NCI-H2227 (cell line): Measurements from ENCODE around the gene CRABP2.

Source experiments
- DNase-seq: peaks from one replicate; lab custom pipeline; 2025; ENCODE audit not compliant: unreplicated experiment; lab: John Stamatoyannopoulos, UW

Gene CRABP2

DNA sequence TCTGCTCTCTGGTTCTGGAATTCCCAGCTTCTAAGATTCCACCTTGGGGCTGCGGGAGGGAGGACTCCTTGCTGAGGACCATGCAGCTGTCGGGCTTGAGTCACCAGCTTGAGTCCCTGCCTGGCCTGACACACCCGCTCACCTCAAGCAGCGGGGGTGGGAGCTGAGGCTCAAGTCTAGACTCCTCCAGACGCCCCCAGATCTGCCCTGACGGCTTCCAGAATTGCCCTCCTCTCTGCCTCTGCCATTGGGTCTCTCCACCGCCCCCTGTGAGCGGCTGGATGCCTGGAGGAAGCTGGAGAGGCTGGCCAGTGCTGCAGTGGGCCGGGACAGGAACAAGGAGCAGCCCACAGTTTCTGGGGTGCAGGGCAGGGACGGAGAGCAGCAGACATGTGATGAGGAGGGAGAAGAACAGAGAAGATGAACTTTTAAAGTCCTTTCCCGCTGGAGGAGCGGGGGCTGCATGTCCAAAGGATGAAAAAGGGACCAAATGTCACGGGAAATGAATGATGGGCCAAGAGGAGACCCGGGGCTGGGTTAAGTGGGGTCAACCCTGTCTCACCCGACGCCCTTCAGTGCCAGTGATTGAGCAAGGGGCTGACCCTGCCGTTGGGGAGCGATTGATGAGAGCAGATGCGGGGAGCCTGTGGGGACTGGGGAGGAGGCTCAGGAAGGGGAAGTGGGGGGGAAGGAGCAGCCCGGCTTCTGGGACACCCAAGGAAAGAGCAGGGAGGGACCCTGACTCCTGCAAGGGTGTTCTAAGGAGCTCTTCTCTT, 13.5 kb downstream of the CRABP2 start:
- peak; percentile 49 for DNase-seq

DNA sequence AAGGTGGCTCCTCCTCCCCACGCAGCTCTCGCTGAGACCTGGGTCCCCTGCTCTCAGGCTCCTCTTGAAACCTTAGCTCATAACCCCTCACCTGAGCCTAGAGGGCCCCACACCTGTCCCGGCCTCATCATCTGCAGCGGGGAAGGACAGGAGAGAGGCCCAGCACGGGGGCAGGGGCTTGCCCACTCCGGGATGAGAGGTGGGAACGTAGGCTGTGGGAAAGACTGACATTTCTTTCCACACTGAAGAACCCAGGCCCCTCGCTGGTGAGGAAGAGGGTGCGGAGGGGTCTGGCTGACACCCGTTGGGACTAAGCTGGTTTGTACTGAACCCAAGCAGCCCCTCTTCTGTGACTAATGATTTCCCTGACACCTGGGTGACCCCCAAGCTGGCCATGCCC, 14.2 kb downstream of the CRABP2 start:
- no peak for DNase-seq

GRCh38 chr1:156690675-156691036, 14.7 kb downstream of the CRABP2 start:
- no peak for DNase-seq

DNA sequence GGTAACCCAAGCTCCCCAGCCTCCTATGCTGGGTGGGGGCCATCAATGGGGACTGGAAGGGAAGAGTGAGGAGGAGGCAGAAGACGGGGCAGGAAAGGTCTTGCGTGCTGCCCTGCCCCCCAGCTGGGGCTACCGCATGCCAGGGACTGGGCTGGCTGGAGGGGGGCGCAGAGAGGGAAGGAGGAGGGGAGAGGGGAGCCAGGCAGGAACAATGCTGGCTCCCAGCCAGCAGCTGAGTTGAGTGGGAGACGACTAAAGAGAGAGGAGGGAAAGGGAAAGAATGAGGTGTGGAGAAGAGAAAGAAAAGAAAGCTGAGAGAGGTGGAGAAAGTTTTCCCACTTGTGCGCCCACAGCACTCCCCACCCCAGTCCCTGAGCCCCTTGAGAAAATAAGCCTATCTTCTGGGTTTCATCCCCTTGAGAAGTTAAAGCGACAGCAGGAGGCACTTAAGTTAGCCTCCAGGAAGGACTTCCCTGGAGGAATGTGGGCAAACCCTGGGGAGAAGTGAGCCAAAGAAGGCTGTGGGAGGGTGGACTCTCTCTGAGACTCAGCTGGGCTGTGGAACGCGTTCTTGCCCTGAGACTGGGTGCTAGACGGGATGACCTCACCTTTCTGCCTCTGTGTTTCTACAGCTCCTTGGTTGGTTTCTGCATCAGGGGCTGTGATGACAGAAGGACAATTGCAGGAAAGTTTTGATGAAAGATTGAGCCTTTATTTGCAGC, 15.3 kb downstream of the CRABP2 start:
- peak; percentile 46 for DNase-seq

GRCh38 chr1:156689035-156689952, 16.1 kb downstream of the CRABP2 start:
- peak; percentile 92 for DNase-seq

DNA sequence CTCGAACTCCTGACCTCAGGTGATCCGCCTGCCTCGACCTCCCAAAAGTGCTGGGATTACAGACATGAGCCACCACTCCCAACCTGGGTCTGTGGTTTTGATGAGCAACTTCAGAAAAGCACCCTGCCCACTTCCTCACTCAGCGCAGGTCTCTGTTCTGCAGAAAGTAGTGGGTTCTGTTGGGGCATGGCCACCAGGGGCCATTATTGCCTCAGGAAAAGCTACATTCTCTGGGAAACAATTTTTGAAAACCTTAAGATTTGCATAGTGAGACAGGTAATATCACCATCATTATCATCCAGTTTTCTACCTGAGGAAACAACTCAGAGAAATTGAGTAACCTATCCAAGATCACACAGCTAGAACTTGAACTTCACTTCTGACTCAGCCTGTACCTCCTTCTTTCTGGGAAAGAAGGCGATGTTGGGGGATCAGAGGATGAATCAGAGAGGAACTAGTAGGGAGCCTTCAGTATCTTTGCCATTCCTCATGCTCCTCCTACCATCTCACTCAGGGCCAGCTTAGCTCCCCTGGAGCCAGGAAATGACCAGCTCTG, 21.1 kb downstream of the CRABP2 start:
- DNase-seq, result no peak

DNA sequence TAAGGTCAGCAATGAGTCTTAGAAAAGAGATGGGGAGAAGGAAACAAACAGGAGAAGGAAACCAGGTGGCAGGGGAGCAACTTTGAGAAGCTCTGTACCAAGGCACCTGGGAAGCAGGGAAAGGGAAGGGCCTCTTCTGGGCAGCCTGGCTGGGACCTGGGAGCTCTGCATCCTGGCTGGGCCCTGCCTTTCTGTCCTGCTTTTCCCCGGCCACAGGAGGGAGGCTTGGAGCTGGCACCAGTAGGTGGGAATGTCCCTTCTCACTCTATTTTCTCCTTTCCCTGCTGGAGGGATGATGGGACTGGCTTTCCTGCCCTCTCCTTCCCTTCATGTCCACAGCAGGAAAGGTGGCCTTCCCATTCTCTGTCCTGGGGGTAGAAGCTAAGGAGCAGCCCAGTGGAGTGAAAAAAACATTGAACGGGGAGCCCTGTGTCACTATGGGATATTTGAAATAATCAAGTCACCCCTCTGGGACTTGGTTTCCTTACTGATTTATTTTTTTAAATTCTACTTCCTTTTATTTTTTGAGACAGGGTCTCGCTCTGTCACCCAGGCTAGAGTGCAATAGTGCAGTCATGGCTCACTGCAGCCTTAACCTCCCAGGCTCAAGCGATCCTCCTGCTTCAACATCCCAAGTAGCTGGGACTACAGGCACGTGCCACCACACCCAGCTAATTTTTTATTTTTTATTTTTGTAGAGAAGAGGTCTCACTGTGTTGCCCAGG, 23.1 kb downstream of the CRABP2 start:
- no peak for DNase-seq

- no peak for DNase-seq
These were observed 24.0 kb downstream of the CRABP2 start for GRCh38 chr1:156681196-156681960.

GRCh38 chr1:156680056-156680455, 25.3 kb downstream of the CRABP2 start:
- DNase-seq, result no peak

DNA sequence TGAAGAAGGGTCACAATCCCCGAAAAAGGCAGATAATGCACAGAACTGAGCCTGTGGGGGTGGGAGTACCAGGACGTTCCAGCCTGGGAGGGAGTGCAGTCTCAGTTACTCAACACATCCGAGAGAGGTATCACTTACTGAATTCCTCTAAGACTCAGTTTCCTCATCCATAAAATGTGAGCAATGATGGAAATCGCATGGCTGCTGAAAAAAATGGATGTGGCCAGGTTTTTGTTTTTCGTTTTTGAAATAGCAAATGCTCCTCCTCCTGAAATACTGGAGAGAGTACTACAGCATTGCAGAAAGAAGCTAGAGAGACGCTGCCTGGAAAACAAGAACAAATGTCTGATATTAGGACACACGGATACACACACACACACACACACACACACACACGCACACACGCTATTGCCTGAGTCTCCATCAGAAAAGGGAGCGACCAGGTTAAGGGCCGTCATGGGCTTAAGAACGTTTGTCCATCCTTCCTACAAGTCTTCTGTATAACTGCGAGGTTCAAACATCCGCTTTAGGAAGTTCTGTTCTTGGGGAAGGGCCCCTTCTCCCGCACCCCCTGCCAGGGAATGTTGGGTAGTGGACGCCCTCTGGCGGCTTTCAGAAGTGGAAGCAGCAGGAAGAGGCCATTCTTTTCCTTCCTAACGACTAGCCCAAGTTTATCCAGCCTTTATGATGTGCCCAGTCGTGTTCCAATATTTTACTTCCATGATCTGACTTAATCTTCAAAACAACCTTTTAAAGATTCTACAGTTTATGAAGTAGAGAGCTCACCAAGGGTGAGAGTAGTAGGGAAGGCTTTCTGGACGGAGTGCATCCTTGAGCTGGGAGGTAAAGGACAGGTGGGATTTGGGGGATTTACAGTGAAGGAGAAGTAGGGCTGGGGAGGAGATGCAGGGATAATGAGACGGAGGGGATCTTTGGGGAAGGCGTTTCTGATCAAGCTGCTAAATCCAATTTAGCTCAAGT, 27.5 kb downstream of the CRABP2 start:
- peak; percentile 74 for DNase-seq

GRCh38 chr1:156676820-156677615, 28.4 kb downstream of the CRABP2 start, which contains the start of gene NES:
Gene NES (minus strand): TSS chr1:156677407. CDS start chr1:156677264, 143 bp downstream.
- peak; percentile 51 for DNase-seq

DNA sequence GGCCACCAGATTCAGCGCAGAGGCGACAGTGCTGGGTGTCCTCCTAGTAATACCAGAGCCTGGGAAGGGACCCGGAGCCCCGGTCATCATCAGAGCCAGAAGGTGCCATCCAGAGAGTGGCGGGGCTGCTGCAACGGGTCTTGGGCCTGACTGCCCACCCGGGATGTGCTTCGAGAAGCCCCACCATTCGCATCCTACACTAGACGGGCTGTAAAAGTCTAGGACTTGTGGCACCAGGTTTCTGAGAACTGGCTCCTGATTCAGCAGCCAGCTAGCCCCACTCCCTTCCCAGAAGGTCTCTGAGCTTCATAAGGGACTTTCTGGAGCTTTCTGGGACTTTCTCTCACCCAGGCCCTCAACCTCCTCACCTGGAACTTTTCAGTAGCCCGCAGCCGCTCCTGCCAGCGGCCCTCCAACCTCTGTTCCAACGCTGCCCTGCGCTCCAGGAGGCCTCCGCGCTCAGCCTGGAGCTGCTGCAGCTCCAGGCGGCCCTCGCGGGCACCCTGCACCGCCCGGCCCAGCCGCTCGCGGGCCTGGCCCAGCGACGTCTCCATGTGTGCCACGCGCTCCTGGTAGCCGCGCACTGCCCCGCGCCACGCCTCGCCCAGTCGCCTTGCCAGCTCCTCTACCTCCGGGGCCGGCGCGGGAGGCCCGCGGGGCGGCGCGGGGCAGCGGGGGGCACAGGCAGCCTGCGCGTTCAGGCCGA, 29.1 kb downstream of the CRABP2 start:
- DNase-seq, result no peak

GRCh38 chr1:156675210-156676113, 29.9 kb downstream of the CRABP2 start:
- DNase-seq, result peak; percentile 46

GRCh38 chr1:156673387-156674121, 31.8 kb downstream of the CRABP2 start:
- peak; percentile 41 for DNase-seq

- no peak for DNase-seq
These were observed 33.6 kb downstream of the CRABP2 start for GRCh38 chr1:156671804-156672203.
